Measurements from ENCODE around the gene S100A14.

DNA sequence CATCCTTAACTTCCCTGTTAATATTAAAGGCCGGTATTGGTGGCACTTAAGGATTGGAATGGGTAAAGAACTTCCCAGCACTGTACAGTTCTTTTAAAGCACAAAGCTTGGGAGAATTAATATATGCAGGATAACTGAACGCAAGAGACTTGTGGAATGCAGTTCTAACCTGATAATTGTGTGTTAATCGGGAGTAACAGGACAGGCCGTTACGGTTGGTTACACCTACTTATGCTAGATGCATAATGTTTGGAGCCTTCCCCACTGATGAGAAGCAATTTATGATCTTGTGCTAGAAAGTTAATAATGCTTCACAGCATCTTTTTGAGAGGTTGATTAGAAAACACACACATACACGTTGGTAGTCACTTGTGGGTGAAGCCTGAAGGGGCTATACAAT lies 24.7 kb upstream of the S100A14 start:
- TF ChIP-seq CTCF (IDR thresholded peaks at IDR 0.05) (no peak), POLR2A (IDR thresholded peaks at IDR 0.05) (no peak)

Data from right lobe of liver (tissue), 4 donors.